Left colon (tissue), 2 donors: ENCODE results near the gene SSR3. TPM values are rescaled to one million over a fixed set of nuclear protein-coding genes. Genes with fewer than 3 reads are reported as not detected.
"Not testable (repeated sequence)": the region's sequence is repeated elsewhere in the genome, so short reads cannot be mapped to it uniquely, and the experiment has no call there.

ENCODE experiments used
- ATAC-seq: fragments of 200-7000 bp; cut with Tn5 transposase; one replicate; pipeline ENCODE4 v1.9.1; 2020; ENCODE audit warnings: mild to moderate bottlenecking, moderate library complexity
- DNase-seq, 2 donors: peaks; one replicate each; pipeline ENCODE4 v3.0.0-alpha.2; 2020
- intact Hi-C, 2 donors: fragments of 100-400 bp; cut with DNase I in 1 of 2; cut with micrococcal nuclease in 1 of 2; formaldehyde crosslinking; loops; one replicate each; pipeline versions ENCODE4 v1.11.2 to v1.14.0; 2022; cut with DNase I, micrococcal nuclease
- total RNA-seq, 2 donors: library from RNA; stranded (reverse); fragmentation: NEBNext Ultra II Directional; extraction: Animal tissue kit (Norgen Biotek cat#: 25700); gene quantifications; one replicate each; pipeline ENCODE4 v1.2.1, GENCODE V29; 2021
- donor health status: DM: no; HTN: no; CAD: no.
- donor health status: DM: yes; HTN: yes; CAD: no.

Gene SSR3
- total RNA-seq, 2 donors from 2014 or later = 114 to 123 TPM

- DNase-seq (no peak), ATAC-seq (peak; percentile 59)
- intact Hi-C loops = no loop called here
Measured at GRCh38 chr3:156577736-156578135, 22.8 kb upstream of the SSR3 start.

- intact Hi-C loops = no loop called here
Measured at GRCh38 chr3:156576651-156577348, 21.9 kb upstream of the SSR3 start.

GRCh38 chr3:156576051-156576450 lies 21.1 kb upstream of the SSR3 start:
- intact Hi-C loops = no loop called here
- ATAC-seq (no peak), DNase-seq (no peak)

More at GRCh38 chr3:156576651-156577348, 21.9 kb upstream of the SSR3 start:
- DNase-seq = no peak
- ATAC-seq = no peak

GRCh38 chr3:156575641-156576040 lies 20.7 kb upstream of the SSR3 start:
- no peak for DNase-seq
- intact Hi-C loops = no loop called here
- ATAC-seq = no peak

- ATAC-seq, intact Hi-C loops: not testable (repeated sequence)
Measured at GRCh38 chr3:156569881-156570280, 15.0 kb upstream of the SSR3 start.

GRCh38 chr3:156569016-156569415 lies 14.1 kb upstream of the SSR3 start:
- DNase-seq, ATAC-seq, intact Hi-C loops: not testable (repeated sequence)

More at GRCh38 chr3:156569881-156570280, 15.0 kb upstream of the SSR3 start:
- DNase-seq = not testable (repeated sequence)

- ATAC-seq (peak; percentile 96), DNase-seq (no peak)
- intact Hi-C loops = no loop called here
Measured at GRCh38 chr3:156563900-156564682, 9.2 kb upstream of the SSR3 start.

GRCh38 chr3:156562486-156562885 lies 7.6 kb upstream of the SSR3 start:
- intact Hi-C loops, ATAC-seq: not testable (repeated sequence)

GRCh38 chr3:156561533-156561932 lies 6.6 kb upstream of the SSR3 start:
- peak; percentile 31 for ATAC-seq
- intact Hi-C loops = no loop called here
- DNase-seq = no peak

More at GRCh38 chr3:156562486-156562885, 7.6 kb upstream of the SSR3 start:
- DNase-seq = not testable (repeated sequence)

- ATAC-seq (no peak), DNase-seq (no peak)
- intact Hi-C loops = loop anchor here in 1 of 2 donors (10.0 kb wide), 3 partner anchors 115 to 575 kb away; partner anchors contain the start of genes LEKR1 and TIPARP
Measured at GRCh38 chr3:156559321-156559720, 4.4 kb upstream of the SSR3 start.

- intact Hi-C loops = loop anchor here in 1 of 2 donors (10.0 kb wide), 3 partner anchors 116 to 576 kb away; partner anchors contain the start of genes LEKR1 and TIPARP
- DNase-seq = no peak
- no peak for ATAC-seq
Measured at GRCh38 chr3:156558389-156558788, 3.5 kb upstream of the SSR3 start.

GRCh38 chr3:156554515-156554841 lies 439 bp downstream of the SSR3 start:
- intact Hi-C loops = loop anchor here (5.0 to 10.0 kb wide), 4 partner anchors 120 to 580 kb away; partner anchors contain the start of genes LEKR1 (in 1 of the 2) and TIPARP (in 1 of the 2)
- DNase-seq (peak in 1 of 2 donors; percentile 36), ATAC-seq (no peak)

GRCh38 chr3:156553705-156554356 lies 1.1 kb downstream of the SSR3 start:
- no peak for ATAC-seq
- intact Hi-C loops = loop anchor here (5.0 to 10.0 kb wide), 4 partner anchors 121 to 581 kb away; partner anchors contain the start of genes LEKR1 (in 1 of the 2) and TIPARP (in 1 of the 2)
- no peak for DNase-seq

GRCh38 chr3:156552973-156553372 lies 1.9 kb downstream of the SSR3 start:
- DNase-seq = no peak
- intact Hi-C loops = loop anchor here (5.0 to 10.0 kb wide), 4 partner anchors 122 to 582 kb away; partner anchors contain the start of genes LEKR1 (in 1 of the 2) and TIPARP (in 1 of the 2)

GRCh38 chr3:156551746-156552145 lies 3.2 kb downstream of the SSR3 start:
- DNase-seq (no peak), ATAC-seq (no peak)
- intact Hi-C loops = loop anchor here (5.0 to 10.0 kb wide), 4 partner anchors 123 to 583 kb away; partner anchors contain the start of genes LEKR1 (in 1 of the 2) and TIPARP (in 1 of the 2)

More at GRCh38 chr3:156552973-156553372, 1.9 kb downstream of the SSR3 start:
- ATAC-seq = no peak

GRCh38 chr3:156551261-156551660 lies 3.7 kb downstream of the SSR3 start:
- no peak for ATAC-seq
- intact Hi-C loops = loop anchor here (5.0 to 10.0 kb wide), 4 partner anchors 124 to 584 kb away; partner anchors contain the start of genes LEKR1 (in 1 of the 2) and TIPARP (in 1 of the 2)
- no peak for DNase-seq

GRCh38 chr3:156548902-156549301 lies 6.0 kb downstream of the SSR3 start:
- intact Hi-C loops = no loop called here
- DNase-seq = no peak
- ATAC-seq = no peak

- ATAC-seq = no peak
- intact Hi-C loops = no loop called here
Measured at GRCh38 chr3:156548041-156548687, 6.8 kb downstream of the SSR3 start.

More at GRCh38 chr3:156548041-156548687, 6.8 kb downstream of the SSR3 start:
- no peak for DNase-seq
